Activated CD4-positive, CD25-positive, alpha-beta regulatory T cell (primary cell): Measurements from ENCODE around the gene CDHR5.

Experiments used
- DNase-seq, 4 experiments: peaks; one replicate each; lab custom pipeline; 2025; lab: John Stamatoyannopoulos, UW

CDHR5 gene

DNA sequence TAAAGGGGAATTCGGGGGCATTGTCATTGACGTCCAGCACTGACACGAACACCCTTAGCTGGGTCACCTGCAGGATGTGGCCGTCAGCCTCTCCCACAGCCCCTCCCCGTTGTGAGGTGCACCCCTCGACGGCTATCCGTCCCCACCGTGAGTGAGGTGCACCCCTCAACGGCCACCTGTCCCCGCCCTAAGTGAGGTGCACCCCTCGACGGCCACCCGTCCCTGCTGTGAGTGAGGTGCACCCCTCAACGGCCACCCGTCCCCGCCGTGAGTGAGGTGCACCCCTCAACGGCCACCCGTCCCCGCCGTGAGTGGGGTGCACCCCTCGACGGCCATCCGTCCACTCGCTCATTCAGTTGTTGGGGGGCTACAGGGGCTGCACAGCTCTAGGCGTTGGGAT is 2.9 kb downstream of the CDHR5 start:
- no peak for DNase-seq

- DNase-seq: no peak
Measured at GRCh38 chr11:620935-621814, 3.6 kb downstream of the CDHR5 start.

- no peak for DNase-seq
Measured at GRCh38 chr11:620201-620600, 4.6 kb downstream of the CDHR5 start.

DNA sequence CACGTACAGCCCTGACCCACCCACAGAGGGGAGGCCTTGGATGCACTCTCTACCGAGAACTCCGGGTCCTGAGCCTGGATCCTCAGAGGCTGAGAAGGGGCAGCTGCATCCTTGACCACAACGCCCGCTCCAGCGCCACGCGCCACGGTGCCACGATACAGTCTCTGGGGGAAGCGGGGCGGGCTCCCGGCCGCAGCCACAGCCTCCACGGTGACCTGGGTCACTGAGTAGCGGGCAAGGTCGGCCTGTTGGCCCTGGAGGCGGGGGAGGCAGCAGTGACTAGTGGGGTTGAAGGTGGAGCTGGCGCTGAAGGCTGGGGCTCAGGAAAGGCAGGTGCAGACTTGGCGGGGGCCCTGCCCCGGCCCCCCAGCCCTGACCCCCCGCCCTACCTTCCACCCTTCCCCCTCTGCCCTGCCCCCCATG is 5.1 kb downstream of the CDHR5 start:
- DNase-seq: no peak

DNA sequence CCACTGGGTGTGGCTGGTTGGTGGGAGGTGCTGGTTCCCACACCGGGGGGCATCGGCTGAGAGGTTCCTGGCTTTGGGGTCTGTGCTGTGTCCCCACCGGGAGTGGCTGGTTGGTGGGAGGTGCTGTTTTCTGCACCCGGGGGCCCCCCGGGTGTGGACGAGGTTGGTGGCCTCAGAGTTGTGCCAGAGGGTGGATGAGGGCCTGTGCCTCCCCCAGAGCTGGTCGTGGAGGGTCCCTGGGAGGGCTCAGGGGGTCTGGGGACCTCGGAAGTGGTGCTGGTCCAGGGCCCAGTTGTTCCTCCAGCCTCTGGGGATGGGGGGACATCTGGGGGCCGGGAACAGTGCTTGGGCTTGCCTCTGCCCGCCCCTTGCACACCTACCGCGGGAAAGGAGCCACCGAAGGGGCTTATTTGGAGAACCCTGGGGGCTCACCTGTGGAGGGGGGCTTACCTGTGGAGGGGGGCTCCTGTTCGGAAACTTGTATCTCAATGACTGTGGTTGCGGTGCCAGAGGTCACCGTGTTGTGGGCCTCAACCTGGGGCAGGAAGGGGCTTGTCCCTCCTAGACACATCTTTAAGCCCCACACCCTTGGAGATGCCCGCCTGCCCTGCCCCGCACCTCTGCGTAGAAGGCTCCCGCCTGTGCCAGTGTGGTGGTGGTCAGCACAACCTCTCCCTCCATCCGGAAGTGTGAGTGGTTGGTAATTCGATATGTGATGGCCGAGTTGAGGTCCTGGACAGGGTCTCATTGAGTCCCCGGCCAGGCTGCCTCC is 5.7 kb downstream of the CDHR5 start:
- no peak for DNase-seq

DNA sequence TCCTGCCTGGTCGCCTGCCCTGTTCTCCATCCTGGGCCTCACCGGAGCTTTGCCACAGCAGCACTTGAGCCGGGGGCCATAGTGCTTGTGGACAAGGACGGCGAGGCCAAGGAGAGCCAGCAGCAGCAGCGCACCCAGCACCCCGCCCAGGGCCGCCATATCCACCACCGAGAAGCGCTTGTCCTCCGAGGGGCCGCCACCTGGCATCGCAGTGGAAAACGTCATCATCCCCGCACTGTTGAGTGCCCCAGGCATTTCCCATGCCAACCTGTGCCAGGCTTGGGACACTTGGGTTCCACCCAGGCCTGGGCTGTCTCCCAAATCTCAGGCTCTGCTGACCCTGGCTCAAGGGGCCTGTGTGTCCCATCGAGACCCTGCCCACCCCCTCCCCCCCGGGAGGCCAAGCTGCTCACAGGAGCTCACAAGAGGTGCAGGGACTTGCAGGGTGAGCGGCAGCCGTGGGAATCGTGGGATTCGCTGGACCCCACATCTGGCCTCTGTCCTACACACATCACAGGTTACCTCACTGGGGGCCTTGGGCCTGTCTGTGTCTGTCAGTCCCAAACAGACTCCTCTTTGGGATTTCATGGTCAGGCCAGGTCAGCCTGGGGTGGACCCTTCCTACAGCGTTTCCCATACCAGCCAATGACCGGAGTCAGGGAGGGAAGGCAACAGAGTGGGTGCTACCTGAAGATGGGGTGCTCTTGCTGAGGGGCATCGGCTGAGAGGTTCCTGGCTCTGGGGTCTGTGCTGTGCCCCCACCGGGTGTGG is 6.7 kb downstream of the CDHR5 start:
- no peak for DNase-seq

DNA sequence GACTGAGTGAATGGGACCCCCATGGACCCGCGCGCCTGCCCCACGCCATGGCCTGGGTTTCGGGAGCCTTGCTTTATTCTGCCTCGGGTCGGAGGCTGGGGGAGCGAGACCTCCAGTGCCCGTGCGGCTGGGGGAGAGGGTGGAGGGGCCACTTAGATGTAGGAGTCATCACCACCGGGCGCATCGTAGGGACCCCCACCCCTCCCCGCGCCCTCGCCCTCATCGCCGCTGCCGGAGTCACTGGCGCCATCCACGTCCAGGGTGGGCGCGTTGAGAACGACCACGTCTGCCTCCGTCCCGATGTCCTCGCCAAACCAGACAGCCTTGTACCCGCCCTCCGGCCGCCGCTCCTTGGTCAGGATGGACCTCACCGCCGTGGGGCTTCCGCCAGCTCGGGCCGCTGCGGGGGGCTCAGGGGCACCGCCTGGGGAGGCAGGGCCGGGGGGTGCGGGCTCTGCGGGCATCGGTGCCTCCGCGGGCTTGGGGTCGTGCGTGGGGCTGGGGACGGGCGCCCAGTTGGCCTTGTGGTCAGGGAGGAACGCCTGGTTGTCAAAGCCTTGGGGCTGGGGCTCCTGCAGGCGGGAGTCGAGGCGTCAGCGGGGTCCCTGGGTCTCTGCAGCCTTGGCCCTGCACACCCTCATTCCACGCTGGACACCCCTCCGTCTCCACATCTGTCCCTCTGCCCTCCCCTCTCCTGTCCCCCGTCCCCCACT is 7.4 kb downstream of the CDHR5 start:
- no peak for DNase-seq

GRCh38 chr11:616320-617198 is 8.2 kb downstream of the CDHR5 start:
- DNase-seq: no peak

- DNase-seq: peak; percentile 65 to 80 (median 74)
Measured at GRCh38 chr11:615504-616319, 9.0 kb downstream of the CDHR5 start, which contains the start of gene IRF7. TSS of gene IRF7 (minus strand) at chr11:615950. CDS start at chr11:615364, 586 bp downstream.

GRCh38 chr11:614623-615503 is 9.9 kb downstream of the CDHR5 start:
- no peak for DNase-seq

- no peak for DNase-seq
Measured at GRCh38 chr11:614021-614622, 10.6 kb downstream of the CDHR5 start.

- peak; percentile 68 to 75 (median 73) for DNase-seq
Measured at GRCh38 chr11:613369-613968, 11.3 kb downstream of the CDHR5 start.

- no peak for DNase-seq
Measured at GRCh38 chr11:612961-613300, 11.8 kb downstream of the CDHR5 start.

- DNase-seq: no peak
Measured at GRCh38 chr11:612201-612960, 12.4 kb downstream of the CDHR5 start.

DNA sequence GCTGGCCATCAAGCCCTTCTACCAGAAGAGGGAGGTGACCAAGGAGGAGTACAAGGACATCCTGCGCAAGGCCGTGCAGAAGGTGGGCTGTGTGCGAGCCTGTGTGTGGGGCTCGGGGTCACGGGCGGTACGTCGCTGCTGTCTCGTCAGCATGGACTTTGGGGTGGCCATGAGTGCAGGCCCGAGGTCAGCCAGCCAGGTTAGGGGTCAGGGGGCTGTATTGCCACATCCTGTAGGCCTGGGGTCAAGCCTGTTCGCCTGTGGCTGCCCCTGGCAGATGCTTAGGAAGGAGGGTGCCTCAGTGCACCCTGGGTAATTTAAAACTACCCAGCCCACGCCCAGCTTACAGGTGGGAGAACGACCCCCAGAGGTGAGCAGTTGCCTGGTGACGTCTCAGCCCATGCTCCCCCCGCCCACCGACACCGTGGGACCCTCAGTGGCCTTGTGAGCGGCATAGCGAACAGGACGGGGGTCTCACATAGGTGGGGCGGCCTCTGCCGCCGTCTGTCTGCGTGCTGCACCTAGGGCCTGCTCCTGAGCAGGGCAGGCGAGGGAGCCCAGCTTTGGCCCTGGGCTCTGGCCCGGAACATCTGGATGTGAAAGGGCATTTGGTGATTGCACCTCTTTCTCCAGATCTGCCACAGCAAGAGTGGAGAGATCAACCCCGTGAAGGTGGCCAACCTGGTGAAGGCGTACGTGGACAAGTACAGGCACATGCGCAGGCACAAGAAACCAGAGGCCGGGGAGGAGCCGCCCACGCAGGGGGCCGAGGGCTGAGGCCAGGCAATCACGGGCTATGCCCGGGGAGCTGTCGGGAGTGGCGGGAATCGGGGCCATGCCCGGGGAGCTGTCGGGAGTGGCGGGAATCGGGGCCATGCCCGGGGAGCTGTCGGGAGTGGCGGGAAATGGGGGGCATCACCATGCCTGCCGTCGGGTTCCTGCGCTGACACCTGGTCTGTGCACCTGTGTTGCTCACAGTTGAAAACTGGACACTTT is 13.5 kb downstream of the CDHR5 start:
- DNase-seq: no peak
